ENCODE results near the gene HDGFL2.

HDGFL2 gene

GRCh38 chr19:4467835-4468234, 4.3 kb upstream of the HDGFL2 start:
- H3K79me2 ChIP-seq (ENCODE audit: control insufficient read depth, low read length): peaks cover 5% of the 10 kb centered on the region
- no peaks in the 10 kb centered on the region for H3K9me2 ChIP-seq (replicated peaks; ENCODE audit: control insufficient read depth, low read length)
- H4K20me1 ChIP-seq (ENCODE audit: control insufficient read depth, insufficient read depth, low read depth, low read length): no peaks in the 10 kb centered on the region
- no peaks in the 10 kb centered on the region for H3K27me3 ChIP-seq (ENCODE audit: control insufficient read depth, low read length)
- TF ChIP-seq CTCF (IDR thresholded peaks at IDR 0.05; ENCODE audit: low read depth, low read length, poor library complexity, severe bottlenecking) (no peak), EZH2phosphoT487 (IDR thresholded peaks at IDR 0.05; ENCODE audit: borderline replicate concordance, low read length) (no peak)
- H3K4me1 ChIP-seq (ENCODE audit: control insufficient read depth, low read length): peaks cover 10% of the 10 kb centered on the region
- H3K36me3 ChIP-seq (ENCODE audit: control insufficient read depth, low read length): no peaks in the 10 kb centered on the region
- H3K9me3 ChIP-seq (ENCODE audit: control insufficient read depth, insufficient read depth, low read length): no peaks in the 10 kb centered on the region
- no peak overlapping the region for H3K4me2 ChIP-seq (ENCODE audit: low read length)
- peaks cover 9% of the 10 kb centered on the region for H3F3A ChIP-seq (ENCODE audit: control insufficient read depth, insufficient read depth)
- H3K27ac ChIP-seq (ENCODE audit: low read depth, low read length): no peak overlapping the region
- H3K4me3 ChIP-seq (ENCODE audit: low read length): no peak overlapping the region

GRCh38 chr19:4471403-4472173, 509 bp upstream of the HDGFL2 start:
- no peaks in the 10 kb centered on the region for H3K9me3 ChIP-seq (ENCODE audit: control insufficient read depth, insufficient read depth, low read length)
- peaks cover 33% of the 10 kb centered on the region for H3K79me2 ChIP-seq (ENCODE audit: control insufficient read depth, low read length)
- peaks cover 11% of the 10 kb centered on the region for H3K36me3 ChIP-seq (ENCODE audit: control insufficient read depth, low read length)
- H3K4me3 ChIP-seq (ENCODE audit: low read length): peak overlapping the region; percentile 82
- peaks cover 9% of the 10 kb centered on the region for H3F3A ChIP-seq (ENCODE audit: control insufficient read depth, insufficient read depth)
- H3K27me3 ChIP-seq (ENCODE audit: control insufficient read depth, low read length): no peaks in the 10 kb centered on the region
- H4K20me1 ChIP-seq (ENCODE audit: control insufficient read depth, insufficient read depth, low read depth, low read length): no peaks in the 10 kb centered on the region
- no peaks in the 10 kb centered on the region for H3K9me2 ChIP-seq (replicated peaks; ENCODE audit: control insufficient read depth, low read length)
- TF ChIP-seq EZH2phosphoT487 (IDR thresholded peaks at IDR 0.05; ENCODE audit: borderline replicate concordance, low read length) (no peak), CTCF (IDR thresholded peaks at IDR 0.05; ENCODE audit: low read depth, low read length, poor library complexity, severe bottlenecking) (no peak)
- peak overlapping the region; percentile 91 for H3K27ac ChIP-seq (ENCODE audit: low read depth, low read length)
- H3K4me2 ChIP-seq (ENCODE audit: low read length): peak overlapping the region; percentile 74
- H3K4me1 ChIP-seq (ENCODE audit: control insufficient read depth, low read length): peaks cover 29% of the 10 kb centered on the region

GRCh38 chr19:4473011-4473762, 1.1 kb downstream of the HDGFL2 start:
- TF ChIP-seq CTCF (IDR thresholded peaks at IDR 0.05; ENCODE audit: low read depth, low read length, poor library complexity, severe bottlenecking) (no peak), EZH2phosphoT487 (IDR thresholded peaks at IDR 0.05; ENCODE audit: borderline replicate concordance, low read length) (no peak)
- no peaks in the 10 kb centered on the region for H4K20me1 ChIP-seq (ENCODE audit: control insufficient read depth, insufficient read depth, low read depth, low read length)
- peaks cover 9% of the 10 kb centered on the region for H3F3A ChIP-seq (ENCODE audit: control insufficient read depth, insufficient read depth)
- no peaks in the 10 kb centered on the region for H3K27me3 ChIP-seq (ENCODE audit: control insufficient read depth, low read length)
- no peak overlapping the region for H3K27ac ChIP-seq (ENCODE audit: low read depth, low read length)
- peaks cover 23% of the 10 kb centered on the region for H3K36me3 ChIP-seq (ENCODE audit: control insufficient read depth, low read length)
- H3K9me3 ChIP-seq (ENCODE audit: control insufficient read depth, insufficient read depth, low read length): no peaks in the 10 kb centered on the region
- no peaks in the 10 kb centered on the region for H3K9me2 ChIP-seq (replicated peaks; ENCODE audit: control insufficient read depth, low read length)
- H3K4me2 ChIP-seq (ENCODE audit: low read length): peak overlapping the region; percentile 69
- H3K4me1 ChIP-seq (ENCODE audit: control insufficient read depth, low read length): peaks cover 29% of the 10 kb centered on the region
- H3K4me3 ChIP-seq (ENCODE audit: low read length): peak overlapping the region; percentile 82
- peaks cover 33% of the 10 kb centered on the region for H3K79me2 ChIP-seq (ENCODE audit: control insufficient read depth, low read length)

Measured in DOHH2 (cell line).